ENCODE results near the gene PTGIR.

DNA sequence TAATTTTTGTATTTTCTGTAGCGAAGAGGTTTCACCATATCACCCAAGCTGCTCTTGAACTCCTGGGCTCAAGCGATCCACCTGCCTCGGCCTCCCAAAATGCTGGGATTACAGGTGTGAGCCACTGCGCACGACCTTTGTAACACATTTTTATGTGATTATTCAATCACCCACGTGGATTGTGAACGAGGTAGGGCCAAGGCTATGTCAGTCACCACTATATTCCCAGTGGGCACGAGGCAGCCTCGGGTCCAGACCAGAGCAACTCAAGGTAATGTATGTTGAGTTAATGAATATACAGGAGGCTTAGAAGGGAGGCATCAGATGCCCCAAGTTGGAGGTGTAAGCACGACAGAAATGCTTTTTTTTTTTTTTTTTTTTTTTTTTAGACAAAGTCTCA, 8.9 kb downstream of the PTGIR start:
- TF ChIP-seq CTCF (conservative IDR thresholded peaks at IDR 0.05; ENCODE audit: low read depth, low read length) (no peak), EZH2 (IDR thresholded peaks at IDR 0.05; ENCODE audit: borderline replicate concordance, low read depth, low read length, poor library complexity, severe bottlenecking) (no peak)

Measured in A673 (cell line).